ENCODE measurements around the gene GHR.

DNA sequence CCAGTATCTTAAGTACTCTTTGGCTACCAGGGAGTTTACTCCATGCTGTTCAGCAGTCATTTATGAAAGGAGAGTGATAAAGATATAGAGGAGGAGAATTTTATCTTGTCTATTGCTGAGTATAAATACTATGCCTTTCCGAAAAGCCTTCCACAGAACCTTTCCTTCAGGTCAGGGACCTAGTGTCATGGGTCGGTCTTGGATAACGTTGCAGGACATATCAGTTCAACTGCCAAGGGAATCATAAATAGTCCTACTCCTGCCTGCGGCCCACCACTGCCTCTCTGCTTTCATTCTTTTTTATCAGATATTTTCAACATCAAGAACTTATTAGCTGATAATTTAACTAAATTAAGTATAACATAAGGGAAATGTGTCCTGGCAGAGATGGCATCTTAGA, 211.3 kb downstream of the GHR start:
- TF ChIP-seq, protein P1, sequence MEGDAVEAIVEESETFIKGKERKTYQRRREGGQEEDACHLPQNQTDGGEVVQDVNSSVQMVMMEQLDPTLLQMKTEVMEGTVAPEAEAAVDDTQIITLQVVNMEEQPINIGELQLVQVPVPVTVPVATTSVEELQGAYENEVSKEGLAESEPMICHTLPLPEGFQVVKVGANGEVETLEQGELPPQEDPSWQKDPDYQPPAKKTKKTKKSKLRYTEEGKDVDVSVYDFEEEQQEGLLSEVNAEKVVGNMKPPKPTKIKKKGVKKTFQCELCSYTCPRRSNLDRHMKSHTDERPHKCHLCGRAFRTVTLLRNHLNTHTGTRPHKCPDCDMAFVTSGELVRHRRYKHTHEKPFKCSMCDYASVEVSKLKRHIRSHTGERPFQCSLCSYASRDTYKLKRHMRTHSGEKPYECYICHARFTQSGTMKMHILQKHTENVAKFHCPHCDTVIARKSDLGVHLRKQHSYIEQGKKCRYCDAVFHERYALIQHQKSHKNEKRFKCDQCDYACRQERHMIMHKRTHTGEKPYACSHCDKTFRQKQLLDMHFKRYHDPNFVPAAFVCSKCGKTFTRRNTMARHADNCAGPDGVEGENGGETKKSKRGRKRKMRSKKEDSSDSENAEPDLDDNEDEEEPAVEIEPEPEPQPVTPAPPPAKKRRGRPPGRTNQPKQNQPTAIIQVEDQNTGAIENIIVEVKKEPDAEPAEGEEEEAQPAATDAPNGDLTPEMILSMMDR (IDR thresholded peaks at IDR 0.05; ENCODE audit: low read length), result no peak
- no peak for TF ChIP-seq EZH2phosphoT487 (IDR thresholded peaks at IDR 0.05; ENCODE audit: low read length)
- TF ChIP-seq EZH2 (optimal IDR thresholded peaks at IDR 0.05; ENCODE audit: low read depth, low read length), result no peak
